Stimulated activated CD4-positive, alpha-beta T cell treated with anti-CD3 and anti-CD28 coated beads, Interleukin-1b, Interleukin-23, amount 100 ng/mL, for 4 hours (primary cell): ENCODE results near the gene RORB.

Experiments
- DNase-seq, 2 donors: peaks; one replicate each; pipeline ENCODE4 v3.0.0-alpha.2; 2020; ENCODE audit warnings: low read depth in 2 of 2

The RORB gene

GRCh38 chr9:74496819-74497747 is at the start of gene RORB:
RORB (plus strand) TSS chr9:74497335; CDS start chr9:74497977, 642 bp downstream.
- DNase-seq: peak in 1 of 2 donors; percentile 23

GRCh38 chr9:74447451-74448193 is 49.5 kb upstream of the RORB start:
- DNase-seq: no peak

- DNase-seq: no peak
These were observed 48.1 kb upstream of the RORB start for GRCh38 chr9:74449060-74449459.

DNA sequence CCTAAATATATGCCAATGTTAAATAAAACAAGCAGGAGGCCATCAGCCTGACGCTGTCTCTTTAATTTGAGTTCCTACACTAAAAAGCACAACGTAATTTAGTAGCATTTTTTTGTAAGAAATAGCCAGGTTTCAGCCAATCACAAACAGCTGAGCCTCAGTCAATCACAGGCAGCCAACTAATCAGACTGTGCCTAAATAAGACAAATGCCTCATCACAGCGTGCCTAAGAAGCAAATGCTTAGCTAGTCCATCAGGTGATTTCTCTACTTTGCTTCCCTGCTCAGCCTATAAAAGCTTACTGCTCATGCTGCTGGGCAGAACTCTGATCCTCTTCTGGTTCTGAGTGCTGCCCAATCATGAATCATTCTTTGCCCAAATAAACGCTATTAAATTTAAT is 38.3 kb upstream of the RORB start:
- no peak for DNase-seq

DNA sequence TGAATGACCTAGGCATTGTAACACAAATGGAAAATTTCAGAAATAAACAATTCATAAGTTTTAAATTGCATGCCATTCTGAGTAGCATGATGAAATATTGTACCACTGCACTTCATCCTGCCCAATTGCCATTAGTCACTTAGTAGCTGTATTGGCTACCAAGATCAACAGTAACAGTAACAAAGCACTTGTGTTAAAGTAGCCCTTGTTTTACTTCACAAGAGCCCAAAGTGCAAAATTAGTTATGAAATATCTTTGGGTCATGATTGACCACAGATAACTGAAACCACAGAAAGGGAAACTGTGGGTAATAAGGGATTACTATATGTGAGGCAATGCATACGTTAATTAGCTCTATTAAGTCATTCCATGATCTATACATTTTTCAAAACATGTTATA is 33.3 kb upstream of the RORB start:
- DNase-seq: no peak

DNA sequence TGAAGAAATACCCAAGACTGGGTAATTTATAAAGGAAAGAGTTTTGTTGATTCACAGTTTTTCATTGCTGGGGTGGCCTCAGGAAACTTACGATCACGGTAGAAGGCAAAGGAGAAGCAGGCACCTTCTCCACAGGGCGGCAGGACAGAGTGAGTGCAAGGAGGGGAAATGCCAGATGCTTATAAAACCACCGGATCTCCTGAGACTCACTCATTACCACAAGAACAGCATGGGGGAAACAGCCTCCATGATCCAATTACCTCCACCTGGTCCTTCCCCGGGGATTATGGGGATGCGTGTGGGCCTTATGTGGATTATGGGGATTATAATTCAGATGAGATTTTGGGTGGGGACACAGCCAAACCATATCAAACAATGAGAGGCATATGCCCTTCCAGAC is 18.5 kb upstream of the RORB start:
- no peak for DNase-seq

- no peak for DNase-seq
These were observed 17.4 kb upstream of the RORB start for GRCh38 chr9:74479711-74480110.

- DNase-seq: no peak
These were observed 9.7 kb upstream of the RORB start for GRCh38 chr9:74487395-74487794.

- no peak for DNase-seq
These were observed 3.6 kb upstream of the RORB start for GRCh38 chr9:74493512-74493911.

DNA sequence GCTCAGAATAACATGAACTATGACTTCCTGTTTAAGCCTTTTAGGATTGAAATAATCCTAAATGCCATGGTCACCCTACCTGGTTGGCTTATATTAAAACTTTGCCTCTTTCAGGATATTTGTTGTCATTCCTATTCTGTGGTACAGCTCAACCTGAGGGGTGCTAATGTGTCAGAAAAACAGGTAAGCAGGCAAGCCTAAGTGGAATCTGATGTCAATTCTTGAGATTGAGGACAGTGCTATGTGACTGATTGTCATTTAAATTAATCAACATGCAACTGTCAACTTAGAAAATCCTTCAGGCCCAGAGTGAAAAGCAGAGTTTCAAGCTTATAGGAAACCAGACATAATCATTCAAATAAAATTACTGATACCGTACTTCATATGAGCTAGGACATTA is 2.6 kb upstream of the RORB start:
- no peak for DNase-seq

DNA sequence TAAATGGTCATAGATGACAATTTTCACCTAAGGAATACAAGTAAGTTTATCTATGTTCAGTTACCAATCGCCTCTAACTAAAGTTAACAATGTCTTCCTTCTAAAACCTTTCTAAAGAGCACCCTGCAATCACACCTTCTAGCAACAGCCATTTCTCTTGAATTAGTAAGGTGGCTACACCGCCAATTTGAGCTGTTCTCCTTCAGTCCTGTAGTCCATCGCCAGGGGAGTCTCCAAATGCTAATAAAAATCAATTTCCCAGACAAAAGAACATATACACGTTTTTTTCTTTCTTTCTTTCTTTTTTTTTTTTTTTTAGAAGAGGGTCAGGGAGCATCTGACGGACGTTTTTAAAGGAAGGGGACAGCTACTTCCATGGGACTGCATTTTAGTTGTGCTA is 729 bp upstream of the RORB start:
- DNase-seq: no peak

GRCh38 chr9:74497748-74498620 is 849 bp downstream of the RORB start:
- DNase-seq: no peak

DNA sequence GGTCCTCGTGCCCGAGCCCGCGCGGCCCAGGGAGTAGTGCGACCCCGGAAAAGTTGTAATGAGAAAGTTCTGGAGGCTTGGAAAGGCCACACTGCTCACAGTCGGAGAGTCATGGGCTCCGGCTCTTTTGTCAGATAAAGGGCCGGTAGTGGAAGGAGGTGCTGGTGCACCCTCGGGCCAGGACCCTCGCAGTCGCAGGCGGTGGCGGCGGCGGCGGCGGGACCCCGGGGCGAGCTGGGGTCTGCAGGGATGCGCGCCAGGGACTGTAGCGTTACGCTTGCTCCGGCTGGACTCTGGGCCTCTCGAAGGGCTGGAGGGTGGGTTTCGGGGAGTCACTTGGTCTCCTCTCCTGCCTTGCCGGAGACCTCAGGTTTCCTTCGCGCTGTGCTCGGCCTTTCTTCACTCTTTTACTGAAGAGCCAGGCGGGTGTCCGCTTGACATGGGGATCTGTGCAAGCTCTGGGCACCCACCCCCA is 1.5 kb downstream of the RORB start:
- no peak for DNase-seq

DNA sequence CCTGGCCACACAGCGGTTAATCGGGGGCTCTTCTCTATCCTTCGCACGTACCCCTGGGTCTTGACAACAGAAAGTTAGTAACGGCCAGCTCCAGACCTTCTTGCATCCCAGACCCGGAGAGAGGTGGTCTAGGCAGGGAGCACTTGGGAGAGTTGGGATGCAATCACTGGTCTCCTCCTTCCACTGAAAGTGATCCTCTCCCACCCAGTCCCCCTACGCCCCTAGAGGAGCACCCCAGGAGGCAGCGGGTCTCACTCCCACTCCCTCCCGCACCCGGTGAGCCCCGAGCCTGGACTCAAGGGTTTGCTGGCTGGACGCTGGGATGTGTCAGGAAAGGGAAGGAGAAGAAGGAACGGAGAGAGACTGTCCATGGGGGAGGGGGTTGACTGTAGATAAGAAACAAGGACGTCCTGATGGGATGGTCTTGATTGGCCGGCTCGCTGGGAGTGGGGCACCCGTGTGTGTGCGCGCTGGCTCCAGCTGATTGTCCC is 2.0 kb downstream of the RORB start:
- no peak for DNase-seq

DNA sequence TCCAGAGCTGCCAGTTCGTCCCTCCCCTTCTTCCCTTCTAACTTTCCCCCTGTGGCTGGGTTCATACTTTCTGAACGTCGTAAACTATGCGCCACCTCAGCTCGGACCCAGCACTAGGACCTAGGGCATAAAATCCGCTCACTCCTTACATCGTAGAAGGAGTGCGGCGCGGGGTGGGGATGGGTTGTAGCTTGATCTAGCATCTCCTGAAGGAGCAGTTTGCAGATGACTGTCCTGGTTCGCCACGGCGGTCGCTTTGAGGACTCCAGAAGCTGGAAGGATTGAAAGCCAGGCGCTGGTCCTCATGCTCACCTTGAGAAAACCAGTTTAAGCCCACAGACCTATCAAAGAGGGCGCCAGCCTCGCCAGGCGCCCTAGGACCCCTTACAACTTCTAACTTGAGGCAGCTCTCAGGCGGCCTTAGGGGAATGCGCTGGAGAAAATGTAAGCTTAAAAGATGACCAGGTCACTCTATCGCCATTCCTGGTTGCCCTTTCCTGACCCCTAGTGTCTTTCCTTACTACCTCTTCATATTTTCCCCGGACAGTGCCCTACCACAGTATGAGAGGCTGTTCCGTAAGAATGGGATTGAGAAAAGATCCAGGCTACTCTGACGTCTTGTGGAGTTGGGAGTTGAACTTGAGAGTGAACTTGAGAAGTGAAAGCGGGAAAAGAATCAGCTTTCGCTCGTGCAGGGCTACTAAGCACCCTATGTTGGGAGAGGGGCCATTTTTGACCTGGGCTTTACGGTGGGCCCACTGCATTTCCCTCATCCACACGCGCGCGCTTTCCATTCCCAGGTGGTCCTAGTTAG is 2.8 kb downstream of the RORB start:
- no peak for DNase-seq

- no peak for DNase-seq
These were observed 3.4 kb downstream of the RORB start for GRCh38 chr9:74500584-74500924.

- DNase-seq: no peak
These were observed 4.4 kb downstream of the RORB start for GRCh38 chr9:74501570-74501969.

GRCh38 chr9:74503219-74503618 is 6.1 kb downstream of the RORB start:
- DNase-seq: no peak

- DNase-seq: no peak
These were observed 6.5 kb downstream of the RORB start for GRCh38 chr9:74503666-74504065.

DNA sequence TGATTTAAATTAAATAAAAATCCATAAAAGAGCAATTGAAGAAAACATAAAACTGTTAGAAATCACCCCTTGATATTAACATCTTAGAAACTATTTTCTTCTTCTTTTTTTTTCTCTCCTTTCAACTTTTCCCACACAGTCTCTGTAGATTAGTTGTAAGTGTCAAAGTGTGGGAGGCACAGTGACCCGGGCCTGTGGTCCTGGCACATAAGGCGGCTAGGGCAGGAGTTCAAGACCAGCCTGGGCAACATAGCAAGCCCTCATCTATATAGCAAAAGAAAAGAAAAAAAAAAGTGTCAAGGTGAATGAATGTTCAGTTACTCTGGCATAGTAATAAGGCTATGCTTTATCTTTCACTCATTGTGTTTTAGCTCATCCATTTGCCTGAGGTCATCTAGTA is 14.2 kb downstream of the RORB start:
- DNase-seq: no peak

DNA sequence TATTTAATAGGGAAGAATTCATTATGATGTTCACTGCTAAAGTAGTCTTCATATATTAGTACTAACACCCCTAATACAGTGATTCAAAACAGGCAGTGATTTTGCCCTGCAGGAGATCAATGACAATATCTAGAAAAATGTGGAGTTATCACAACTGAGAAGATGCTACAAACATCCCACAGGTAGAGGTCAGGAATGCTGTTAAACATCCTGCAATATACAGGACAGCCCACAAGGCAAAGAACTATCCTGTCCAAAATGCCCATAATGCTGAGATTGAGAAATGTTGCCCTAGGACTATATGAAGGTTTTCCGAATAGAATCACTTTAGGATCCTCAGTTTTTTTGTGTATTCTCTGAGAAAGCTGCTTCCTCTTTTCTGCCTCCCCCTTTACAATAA is 15.3 kb downstream of the RORB start:
- DNase-seq: no peak
